Suprapubic skin (tissue), 4 donors: Measurements from ENCODE around the gene RAPGEF5. TPM values are rescaled to one million over a fixed set of nuclear protein-coding genes. Genes with fewer than 3 reads are reported as not detected.

ENCODE experiments used
- DNase-seq, 2 donors: peaks; one replicate each; pipeline ENCODE4 v3.0.0-alpha.2; 2019; ENCODE audit warnings: low spot score in 2 of 2
- H3K27ac ChIP-seq: fragments of 200-600 bp; sonication (generic); one replicate; pipeline ENCODE4 v1.5.1; 2019
- H3K27me3 ChIP-seq: fragments of 200-600 bp; sonication (generic); one replicate; pipeline ENCODE4 v1.5.1; 2019
- H3K36me3 ChIP-seq: fragments of 200-600 bp; sonication (generic); one replicate; pipeline ENCODE4 v1.5.1; 2019
- H3K4me1 ChIP-seq: fragments of 200-600 bp; sonication (generic); one replicate; pipeline ENCODE4 v1.5.1; 2019
- H3K4me3 ChIP-seq: fragments of 200-600 bp; sonication (generic); one replicate; pipeline ENCODE4 v1.5.1; 2019; ENCODE audit warnings: mild to moderate bottlenecking
- H3K9me3 ChIP-seq: fragments of 200-600 bp; sonication (generic); one replicate; pipeline ENCODE4 v1.5.1; 2019
- CTCF ChIP-seq, 2 donors: fragments of 200-600 bp in 1 of 2; fragments of 450-650 bp in 1 of 2; sonication (generic) in 1 of 2; IDR thresholded peaks; one replicate each; pipeline ENCODE4 v1.5.1; 2016 to 2019; ENCODE audit warnings: antibody characterized with exemption in 2 of 2, mild to moderate bottlenecking in 1 of 2, moderate library complexity in 1 of 2
- EP300 ChIP-seq: sonication (generic); formaldehyde crosslinking; IDR thresholded peaks from one replicate; pipeline ENCODE4 v1.6.1; 2017; ENCODE audit warnings: antibody characterized with exemption
- POLR2A ChIP-seq, 2 donors: fragments of 450-650 bp; IDR thresholded peaks; one replicate each; pipeline ENCODE4 v1.6.1; 2017; ENCODE audit warnings: antibody characterized with exemption in 2 of 2, mild to moderate bottlenecking in 2 of 2, moderate library complexity in 2 of 2
- POLR2AphosphoS5 ChIP-seq, 3 donors: sonication (generic); formaldehyde crosslinking; IDR thresholded peaks; one replicate each; pipeline ENCODE4 v1.6.1; 2017; ENCODE audit warnings: antibody characterized with exemption in 3 of 3
- WGBS: methylation state at CpG from one replicate; pipeline ENCODE4 v1.1.5; 2018; 5-methylcytosine and 5-hydroxymethylcytosine counted together
- total RNA-seq, 4 donors: library from RNA; depleted of rRNA; stranded (reverse); fragments of >200 nt; gene quantifications; one replicate each; pipeline ENCODE4 v1.1.0, GENCODE V29; 2016

The RAPGEF5 gene
- total RNA-seq, 4 donors from 2014 or later, result 22.6 to 88.5 (median 26.9) TPM

- no peaks in the 10 kb centered on the region for H3K4me1 ChIP-seq
- H3K36me3 ChIP-seq, result no peaks in the 10 kb centered on the region
- no peak for DNase-seq
- no peak overlapping the region for H3K4me3 ChIP-seq
- H3K27ac ChIP-seq, result no peak overlapping the region
- TF ChIP-seq POLR2AphosphoS5 (IDR thresholded peaks at IDR 0.05) (no peak), EP300 (no peak), CTCF (IDR thresholded peaks at IDR 0.05) (no peak), POLR2A (IDR thresholded peaks at IDR 0.05) (no peak)
- H3K9me3 ChIP-seq, result no peaks in the 10 kb centered on the region
- H3K27me3 ChIP-seq, result no peaks in the 10 kb centered on the region
Measured at GRCh38 chr7:22270371-22270770, 86.6 kb downstream of the RAPGEF5 start.

- 81% methylated on average over 3 of the region's 3 CpGs for WGBS
Measured at GRCh38 chr7:22269963-22270362, 87.0 kb downstream of the RAPGEF5 start.

GRCh38 chr7:22268884-22269421, 88.0 kb downstream of the RAPGEF5 start:
- Histone ChIP-seq H3K27ac (no peak overlapping the region), H3K9me3 (no peaks in the 10 kb centered on the region), H3K36me3 (no peaks in the 10 kb centered on the region), H3K27me3 (no peaks in the 10 kb centered on the region), H3K4me1 (no peaks in the 10 kb centered on the region), H3K4me3 (no peak overlapping the region)
- 79% methylated on average over 6 of the region's 6 CpGs for WGBS
- TF ChIP-seq POLR2AphosphoS5 (IDR thresholded peaks at IDR 0.05) (no peak), POLR2A (IDR thresholded peaks at IDR 0.05) (no peak), CTCF (IDR thresholded peaks at IDR 0.05) (no peak), EP300 (no peak)
- DNase-seq, result no peak

More at GRCh38 chr7:22269963-22270362, 87.0 kb downstream of the RAPGEF5 start:
- DNase-seq, result no peak
- Histone ChIP-seq H3K9me3 (no peaks in the 10 kb centered on the region), H3K4me3 (no peak overlapping the region), H3K36me3 (no peaks in the 10 kb centered on the region), H3K4me1 (no peaks in the 10 kb centered on the region), H3K27me3 (no peaks in the 10 kb centered on the region), H3K27ac (no peak overlapping the region)
- TF ChIP-seq POLR2AphosphoS5 (IDR thresholded peaks at IDR 0.05), result no peak
- TF ChIP-seq POLR2A (IDR thresholded peaks at IDR 0.05), result no peak
- TF ChIP-seq CTCF (IDR thresholded peaks at IDR 0.05), result no peak
- no peak for TF ChIP-seq EP300

DNA sequence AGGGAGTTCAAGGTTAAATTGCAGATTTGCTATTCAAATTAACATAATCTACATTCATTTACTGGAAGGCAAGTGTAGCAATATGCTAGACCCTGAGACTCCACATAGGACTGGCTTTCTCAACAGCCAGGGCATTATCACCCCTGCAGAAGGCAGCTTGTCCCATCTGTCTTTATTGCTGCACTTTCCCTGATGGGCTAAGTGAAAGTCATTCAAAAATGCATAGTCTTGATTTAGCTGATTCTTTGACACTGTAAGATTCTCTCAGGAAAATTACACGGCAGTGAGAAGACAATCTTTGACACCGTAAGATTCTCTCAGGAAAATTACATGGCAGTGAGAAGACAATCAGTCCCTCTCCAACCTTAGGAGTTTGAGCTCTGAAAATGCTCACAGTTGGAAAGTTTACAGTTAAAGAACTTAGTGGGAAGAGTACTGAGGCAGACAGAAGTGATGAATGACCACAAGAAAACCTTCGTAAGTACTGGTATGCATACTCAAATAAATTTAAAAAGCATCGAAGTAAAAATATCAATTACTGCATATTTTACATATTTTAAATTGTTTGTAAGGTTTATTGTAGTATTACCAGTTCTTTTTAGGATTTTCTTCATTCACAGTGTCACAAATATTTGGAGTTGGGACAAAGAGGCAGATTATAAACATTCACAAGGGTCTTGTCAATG, 88.9 kb downstream of the RAPGEF5 start:
- 73% methylated on average over 4 of the region's 4 CpGs for WGBS
- DNase-seq, result no peak
- no peak for TF ChIP-seq POLR2AphosphoS5 (IDR thresholded peaks at IDR 0.05)
- no peak for TF ChIP-seq EP300
- no peak for TF ChIP-seq POLR2A (IDR thresholded peaks at IDR 0.05)
- no peak for TF ChIP-seq CTCF (IDR thresholded peaks at IDR 0.05)
- H3K27ac ChIP-seq, result no peak overlapping the region
- H3K4me1 ChIP-seq, result no peaks in the 10 kb centered on the region
- no peaks in the 10 kb centered on the region for H3K36me3 ChIP-seq
- H3K9me3 ChIP-seq, result no peaks in the 10 kb centered on the region
- no peaks in the 10 kb centered on the region for H3K27me3 ChIP-seq
- H3K4me3 ChIP-seq, result no peak overlapping the region

DNA sequence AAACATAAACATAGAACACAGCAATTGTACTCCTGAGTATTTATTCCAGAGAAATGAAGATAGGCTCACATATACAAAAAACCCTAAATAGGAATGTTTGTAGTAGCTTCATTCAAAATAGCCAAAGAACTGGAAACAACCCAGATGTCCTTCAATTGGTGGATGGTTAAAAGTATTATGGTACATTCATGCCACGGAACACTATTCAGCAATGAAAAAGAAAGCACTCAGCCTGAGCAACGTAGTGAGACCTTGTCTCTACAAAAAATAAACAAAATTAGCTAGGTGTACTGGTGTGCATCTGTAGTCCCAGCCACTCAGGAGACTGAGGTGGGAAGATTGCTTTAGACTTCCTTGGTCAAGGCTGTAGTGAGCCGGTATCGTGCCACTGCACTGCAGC, 94.4 kb downstream of the RAPGEF5 start:
- 93% methylated on average over 4 of the region's 4 CpGs for WGBS

More for the DNA sequence above, 94.4 kb downstream of the RAPGEF5 start:
- Histone ChIP-seq H3K27ac (no peak overlapping the region), H3K4me3 (no peak overlapping the region), H3K9me3 (no peaks in the 10 kb centered on the region), H3K27me3 (no peaks in the 10 kb centered on the region), H3K36me3 (no peaks in the 10 kb centered on the region), H3K4me1 (no peaks in the 10 kb centered on the region)
- no peak for DNase-seq
- TF ChIP-seq POLR2AphosphoS5 (IDR thresholded peaks at IDR 0.05), result no peak
- no peak for TF ChIP-seq EP300
- TF ChIP-seq POLR2A (IDR thresholded peaks at IDR 0.05), result no peak
- no peak for TF ChIP-seq CTCF (IDR thresholded peaks at IDR 0.05)
